ENCODE measurements around the gene FER1L5.

- no peak for TF ChIP-seq CTCF (IDR thresholded peaks at IDR 0.05)
- no peak for TF ChIP-seq POLR2A (IDR thresholded peaks at IDR 0.05)
These were observed 111.8 kb downstream of the FER1L5 start for GRCh38 chr2:96754317-96754716.

Data from adrenal gland (tissue), 5 donors.